IMR-90 (cell line): Measurements from ENCODE around the gene MICALL2. TPM values are rescaled to one million over a fixed set of nuclear protein-coding genes. Genes with fewer than 3 reads are reported as not detected.

ENCODE experiments used
- ATAC-seq: fragments of 200-7000 bp; cut with Tn5 transposase; 2 replicates; pipeline ENCODE4 v1.9.1; 2020; ENCODE audit warnings: low read depth, mild to moderate bottlenecking, moderate library complexity
- BruUV-seq: library from RNA; stranded (reverse); fragments of 400-500 nt; replicated peaks from 2 replicates; lab custom pipeline; 2021; lab: Mats Ljungman, UMichigan
- CTCF ChIA-PET: fragments of 300-600 bp; formaldehyde crosslinking; extraction: SDS; loops from one replicate; lab custom pipeline; 2021; ENCODE audit warnings: antibody characterized with exemption; lab: Yijun Ruan, JAX
- POLR2A ChIA-PET: fragments of 300-600 bp; sonication (Branson Sonifier 250); formaldehyde crosslinking; loops from one replicate; lab custom pipeline; 2022; ENCODE audit warnings: antibody characterized with exemption; ENCODE audit not compliant: unreplicated experiment; lab: Charles Lee
- DNase-seq: peaks from one replicate; pipeline ENCODE4 v3.0.0; 2013
- H2AFZ ChIP-seq: replicated peaks from 2 replicates; pipeline ENCODE3; 2013; ENCODE audit warnings: low read length, mild to moderate bottlenecking; ENCODE audit not compliant: poor library complexity
- H2AK5ac ChIP-seq: 2 replicates; pipeline ENCODE4 v1.6.1; 2013; ENCODE audit warnings: low read depth, low read length, inconsistent platforms
- H2AK9ac ChIP-seq: replicated peaks from 2 replicates; pipeline ENCODE3; 2013; ENCODE audit warnings: mild to moderate bottlenecking, low read depth, low read length, moderate library complexity; ENCODE audit not compliant: poor library complexity
- H2BK120ac ChIP-seq: 2 replicates; pipeline ENCODE4 v1.6.1; 2013; ENCODE audit warnings: low read depth, low read length, inconsistent platforms
- H2BK15ac ChIP-seq: 3 replicates; pipeline ENCODE4 v1.6.1; 2013; ENCODE audit warnings: low read depth, low read length, inconsistent platforms
- H2BK20ac ChIP-seq: 2 replicates; pipeline ENCODE4 v1.6.1; 2013; ENCODE audit warnings: low read depth, mild to moderate bottlenecking, inconsistent platforms, low read length, moderate library complexity
- H2BK5ac ChIP-seq: 2 replicates; pipeline ENCODE4 v1.6.1; 2013; ENCODE audit warnings: mild to moderate bottlenecking, low read depth, low read length, inconsistent platforms; ENCODE audit not compliant: poor library complexity, severe bottlenecking
- H3K14ac ChIP-seq: replicated peaks from 2 replicates; pipeline ENCODE4 v1.6.1; 2013; ENCODE audit warnings: low read depth, low read length, inconsistent platforms
- H3K18ac ChIP-seq: 2 replicates; pipeline ENCODE4 v1.6.1; 2013; ENCODE audit warnings: low read depth, low read length, control low read depth
- H3K23ac ChIP-seq: 2 replicates; pipeline ENCODE4 v1.6.1; 2013; ENCODE audit warnings: low read depth, low read length, inconsistent platforms
- H3K27ac ChIP-seq: 2 replicates; pipeline ENCODE4 v1.5.1; 2013; ENCODE audit warnings: mild to moderate bottlenecking, control low read depth, low read length; ENCODE audit not compliant: insufficient read depth
- H3K27me3 ChIP-seq: 2 replicates; pipeline ENCODE4 v1.6.1; 2013; ENCODE audit warnings: low read length; ENCODE audit not compliant: control insufficient read depth, insufficient read depth
- H3K36me3 ChIP-seq: 2 replicates; pipeline ENCODE4 v1.6.1; 2013; ENCODE audit warnings: low read length, mixed read lengths; ENCODE audit not compliant: control insufficient read depth, insufficient read depth
- H3K4ac ChIP-seq: 2 replicates; pipeline ENCODE4 v1.6.1; 2013; ENCODE audit warnings: low read depth, low read length, inconsistent platforms
- H3K4me1 ChIP-seq: 2 replicates; pipeline ENCODE4 v1.6.1; 2013; ENCODE audit warnings: low read length, mixed read lengths; ENCODE audit not compliant: control insufficient read depth, insufficient read depth
- H3K4me2 ChIP-seq: 2 replicates; pipeline ENCODE4 v1.6.1; 2013; ENCODE audit warnings: low read depth, mild to moderate bottlenecking, control low read depth, low read length, moderate library complexity
- H3K4me3 ChIP-seq: 2 replicates; pipeline ENCODE4 v1.5.1; 2013; ENCODE audit warnings: low read depth, mild to moderate bottlenecking, control low read depth, low read length, moderate library complexity; ENCODE audit not compliant: insufficient read depth
- H3K56ac ChIP-seq: 2 replicates; pipeline ENCODE4 v1.6.1; 2013; ENCODE audit warnings: low read length, inconsistent platforms; ENCODE audit not compliant: insufficient read depth; ENCODE audit errors: extremely low read depth
- H3K79me1 ChIP-seq, 2 experiments: 2 replicates each; pipeline ENCODE4 v1.6.1; 2013; ENCODE audit warnings: low read length in 2 of 2, inconsistent platforms in 1 of 2, low read depth in 1 of 2
- H3K9ac ChIP-seq: 2 replicates; pipeline ENCODE4 v1.6.1; 2013; ENCODE audit warnings: low read depth, low read length, control low read depth
- H3K9me1 ChIP-seq: 2 replicates; pipeline ENCODE4 v1.6.1; 2013; ENCODE audit warnings: low read length, inconsistent platforms; ENCODE audit not compliant: insufficient read depth
- H3K9me3 ChIP-seq: 2 replicates; pipeline ENCODE4 v1.6.1; 2013; ENCODE audit warnings: low read length; ENCODE audit not compliant: control insufficient read depth, insufficient read depth
- H4K20me1 ChIP-seq: 2 replicates; pipeline ENCODE4 v1.6.1; 2013; ENCODE audit warnings: low read length, inconsistent platforms; ENCODE audit not compliant: insufficient read depth
- H4K5ac ChIP-seq: 2 replicates; pipeline ENCODE4 v1.6.1; 2013; ENCODE audit warnings: mild to moderate bottlenecking, low read depth, low read length, control low read depth
- H4K8ac ChIP-seq, 2 experiments: 2 replicates each; pipeline ENCODE4 v1.6.1; 2013; ENCODE audit warnings: low read depth in 2 of 2, low read length in 2 of 2, control low read depth in 1 of 2, inconsistent platforms in 1 of 2
- H4K91ac ChIP-seq: 2 replicates; pipeline ENCODE4 v1.6.1; 2013; ENCODE audit warnings: low read depth, low read length, inconsistent platforms; ENCODE audit not compliant: insufficient read depth
- BHLHE40 ChIP-seq: fragments of 150-350 bp; IDR thresholded peaks from 2 replicates; pipeline ENCODE4 v1.6.1; 2016; ENCODE audit warnings: mild to moderate bottlenecking, low read depth, low read length
- CHD1 ChIP-seq: IDR thresholded peaks from 2 replicates; pipeline ENCODE4 v1.6.1; 2012; ENCODE audit warnings: low read depth, low read length, improper control_type of control experiment
- CTCF ChIP-seq: conservative IDR thresholded peaks from 2 replicates; pipeline ENCODE4 v1.5.1; 2012; ENCODE audit warnings: mild to moderate bottlenecking, low read depth, low read length, improper control_type of control experiment
- ELK1 ChIP-seq: fragments of 150-350 bp; IDR thresholded peaks from 2 replicates; pipeline ENCODE4 v1.6.1; 2016; ENCODE audit warnings: low read depth, mild to moderate bottlenecking, low read length, moderate library complexity, borderline replicate concordance
- FOS ChIP-seq: fragments of 150-350 bp; IDR thresholded peaks from 2 replicates; pipeline ENCODE4 v1.6.1; 2016; ENCODE audit warnings: low read depth, low read length
- MAFK ChIP-seq: IDR thresholded peaks from 2 replicates; pipeline ENCODE4 v1.6.1; 2012; ENCODE audit warnings: low read depth, low read length, improper control_type of control experiment
- MAZ ChIP-seq: IDR thresholded peaks from 2 replicates; pipeline ENCODE4 v1.6.1; 2012; ENCODE audit warnings: low read depth, mild to moderate bottlenecking, low read length, improper control_type of control experiment, moderate library complexity, borderline replicate concordance
- MXI1 ChIP-seq: IDR thresholded peaks from 2 replicates; pipeline ENCODE4 v1.6.1; 2012; ENCODE audit warnings: low read depth, mild to moderate bottlenecking, low read length, moderate library complexity, borderline replicate concordance
- NFE2L2 ChIP-seq: fragments of 150-350 bp; IDR thresholded peaks from 2 replicates; pipeline ENCODE4 v1.6.1; 2016; ENCODE audit warnings: low read depth, mild to moderate bottlenecking, low read length
- POLR2A ChIP-seq: IDR thresholded peaks from 2 replicates; pipeline ENCODE4 v1.6.1; 2012; ENCODE audit warnings: mild to moderate bottlenecking, low read depth, low read length
- RAD21 ChIP-seq: IDR thresholded peaks from 2 replicates; pipeline ENCODE4 v1.6.1; 2012; ENCODE audit warnings: low read length, improper control_type of control experiment
- RCOR1 ChIP-seq: IDR thresholded peaks from 2 replicates; pipeline ENCODE4 v1.6.1; 2012; ENCODE audit warnings: mild to moderate bottlenecking, low read length, improper control_type of control experiment; ENCODE audit not compliant: insufficient replicate concordance
- RFX5 ChIP-seq: IDR thresholded peaks from 2 replicates; pipeline ENCODE4 v1.8.0; 2012; ENCODE audit warnings: low read depth, mild to moderate bottlenecking, low read length, moderate library complexity
- SMC3 ChIP-seq: fragments of 150-350 bp; IDR thresholded peaks from 2 replicates; pipeline ENCODE4 v1.6.1; 2016; ENCODE audit warnings: low read depth, mild to moderate bottlenecking, antibody characterized with exemption, low read length, moderate library complexity
- USF2 ChIP-seq: fragments of 150-350 bp; IDR thresholded peaks from 2 replicates; pipeline ENCODE4 v1.6.1; 2017; ENCODE audit warnings: mild to moderate bottlenecking, antibody characterized with exemption, low read length, low read depth
- WGBS, 2 experiments: methylation state at CpG; one replicate each; pipeline versions ENCODE4 v1.1.5 to v1.1.7; 2013; ENCODE audit warnings: missing lambda C conversion rate in 2 of 2; ENCODE audit not compliant: insufficient read length in 1 of 2; ENCODE audit errors: extremely low coverage in 2 of 2; 5-methylcytosine and 5-hydroxymethylcytosine counted together
- dilution Hi-C: fragments of 300-500 bp; cut with HindIII; formaldehyde crosslinking; loops from one replicate; pipeline ENCODE4 v1.14.3; 2018; ENCODE audit warnings: low sequenced_read_pairs; ENCODE audit not compliant: unreplicated experiment
- in situ Hi-C: fragments of 300-500 bp; cut with MboI; formaldehyde crosslinking; loops from 3 replicates; pipeline ENCODE4 v1.14.3; 2019; ENCODE audit warnings: low sequenced_read_pairs, inconsistent platforms, mixed read lengths
- intact Hi-C: fragments of 100-400 bp; cut with micrococcal nuclease; formaldehyde crosslinking; loops from 2 replicates; pipeline ENCODE4 v1.10.0; 2022
- polyA plus RNA-seq, 3 experiments: library from polyadenylated mRNA; depleted of rRNA; stranded (reverse); fragments of >200 nt; gene quantifications; 2 replicates each; pipeline ENCODE4 v1.2.3, GENCODE V29; 2012; ENCODE audit warnings: low replicate concordance in 1 of 3
- total RNA-seq: library from RNA; depleted of rRNA; stranded (reverse); fragments of >200 nt; gene quantifications from 2 replicates; pipeline ENCODE4 v1.2.3, GENCODE V29; 2012

MICALL2 gene
- total and polyA plus RNA-seq, 2 of the 4 experiments (the other 2 are of a cell fraction), result 6.6 to 34.1 TPM

- intact Hi-C loops, result loop anchor here (2.0 to 5.0 kb wide), 2 partner anchors 41 to 282 kb away; no protein-coding TSS in a partner anchor
- peak overlapping the region; percentile 44 for H2AK9ac ChIP-seq
- POLR2A ChIA-PET, result no interaction called here
- TF ChIP-seq RFX5 (no peak), MAFK (no peak), USF2 (peak; percentile 81), MAZ (peak; percentile 28; the same call in 1 of the 2 replicates), CTCF (peak; percentile 90), RAD21 (peak; percentile 86), BHLHE40 (peak; percentile 99), NFE2L2 (no peak), MXI1 (peak; percentile 92), SMC3 (peak; percentile 67), RCOR1 (no peak), ELK1 (no peak), CHD1 (no peak), POLR2A (no peak), FOS (no peak)
Observed at GRCh38 chr7:1473864-1474512, 14.7 kb upstream of the MICALL2 start.

More at GRCh38 chr7:1473864-1474512, 14.7 kb upstream of the MICALL2 start:
- H2BK120ac ChIP-seq, result no peak overlapping the region
- DNase-seq, result peak; percentile 79
- H2BK20ac ChIP-seq, result no peak overlapping the region
- no peak overlapping the region for H3K9ac ChIP-seq
- no peak overlapping the region for H2BK15ac ChIP-seq
- no peaks in the 10 kb centered on the region for H3K4me1 ChIP-seq
- no peak overlapping the region for H3K23ac ChIP-seq
- H3K36me3 ChIP-seq, result peaks cover 69% of the 10 kb centered on the region
- BruUV-seq, result no TSS peak
- 67% methylated on average over 11 of the region's 37 CpGs; no CpG with 5 or more reads in 1 of the 2 experiments for WGBS, 2 experiments
- H3K4me2 ChIP-seq, result no peak overlapping the region
- H4K8ac ChIP-seq, result no peak overlapping the region
- H4K20me1 ChIP-seq, result peaks cover 3% of the 10 kb centered on the region; the same call in 1 of the 2 replicates
- no peak overlapping the region for H4K5ac ChIP-seq
- no peak overlapping the region for H2BK5ac ChIP-seq
- H3K9me1 ChIP-seq, result no peaks in the 10 kb centered on the region
- dilution Hi-C loops (no loop called here), in situ Hi-C loops (no loop called here)
- H3K18ac ChIP-seq, result no peak overlapping the region
- H3K79me1 ChIP-seq, result no peaks in the 10 kb centered on the region
- no peaks in the 10 kb centered on the region for H3K27me3 ChIP-seq
- H3K27ac ChIP-seq, result no peak overlapping the region
- H2AK5ac ChIP-seq, result no peak overlapping the region; the same call in 1 of the 2 replicates
- H3K4ac ChIP-seq, result no peak overlapping the region
- H3K56ac ChIP-seq, result no peak overlapping the region
- peak overlapping the region; percentile 76 for H2AFZ ChIP-seq
- peak; percentile 94 for ATAC-seq
- no peak overlapping the region for H3K4me3 ChIP-seq
- no peaks in the 10 kb centered on the region for H3K9me3 ChIP-seq
- H4K91ac ChIP-seq, result no peak overlapping the region
- CTCF ChIA-PET, result interaction anchor here (0.8 to 1.5 kb wide), 3 partner anchors 13 to 61 kb away, joined by 3 to 8 read pairs (median 3); no protein-coding TSS in a partner anchor
- H3K14ac ChIP-seq, result no peak overlapping the region
